Stimulated activated CD4-positive, alpha-beta T cell treated with anti-CD3 and anti-CD28 coated beads, Interleukin-2, amount 100 ng/mL, for 4 hours (primary cell): ENCODE measurements around the gene PRR22.

Experiments
- DNase-seq: peaks from one replicate; pipeline ENCODE4 v3.0.0-alpha.2; 2020; ENCODE audit warnings: low read depth

PRR22 gene

GRCh38 chr19:5784581-5785147 is at the start of gene PRR22:
PRR22 (minus strand) TSS chr19:5784746; CDS start chr19:5784660, 86 bp downstream.
- no peak for DNase-seq

DNA sequence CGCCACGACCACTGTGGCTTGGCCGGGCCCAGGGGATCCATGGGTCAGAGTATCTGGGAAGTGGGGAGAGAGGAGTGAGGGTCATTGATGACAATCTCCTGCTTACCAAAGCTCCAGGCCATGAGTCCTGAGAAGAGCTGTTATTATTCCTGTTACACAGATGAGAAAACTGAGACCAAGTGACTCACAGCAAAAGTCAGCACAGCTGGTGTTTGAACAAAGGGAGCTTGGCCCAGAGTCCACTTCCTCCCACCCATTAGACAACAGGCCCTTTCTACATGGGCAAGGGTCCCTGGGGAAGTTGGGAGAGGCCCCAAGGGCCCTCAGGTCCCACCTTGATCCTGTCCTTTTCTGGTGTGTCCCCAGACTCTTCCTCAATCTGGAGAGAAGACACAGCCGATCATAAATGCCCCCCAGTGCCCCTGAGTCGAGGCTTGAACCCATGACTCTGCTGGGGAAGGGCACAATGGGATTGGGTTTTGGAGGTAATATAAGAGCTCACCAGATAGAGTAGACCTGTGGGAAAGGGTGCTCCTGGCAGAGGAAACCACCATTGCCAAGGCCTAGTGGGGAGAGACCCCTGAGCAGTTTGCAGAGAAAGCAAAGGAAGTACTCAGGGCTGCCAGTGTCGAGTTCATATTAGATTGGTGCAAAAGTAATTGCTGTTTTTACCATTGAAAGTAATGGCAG is 48.1 kb upstream of the PRR22 start:
- DNase-seq: no peak

- no peak for DNase-seq
Observed at GRCh38 chr19:5832061-5832460, 47.5 kb upstream of the PRR22 start.

DNA sequence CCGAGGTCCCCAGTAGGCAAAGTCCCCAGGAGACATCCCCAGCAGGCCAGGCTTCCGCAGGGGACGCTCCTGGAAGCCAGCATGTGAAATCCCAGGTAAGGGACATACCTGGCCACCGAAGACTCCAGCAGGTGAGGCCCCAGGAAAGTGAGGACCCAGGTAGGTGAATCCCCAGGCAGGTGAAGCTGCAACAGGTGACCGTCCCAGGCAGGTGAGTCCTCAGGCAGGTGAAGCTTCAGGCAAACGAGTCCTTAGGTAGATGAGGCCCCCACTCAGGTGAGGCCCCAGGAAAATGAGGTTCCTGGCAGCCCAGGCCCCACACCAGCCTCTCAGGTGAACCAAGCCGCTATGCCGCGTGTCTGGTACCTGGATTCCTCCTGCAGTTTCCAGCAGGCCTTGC is 46.6 kb upstream of the PRR22 start:
- DNase-seq: no peak

- DNase-seq: no peak
Observed at GRCh38 chr19:5829567-5830310, 45.2 kb upstream of the PRR22 start.

GRCh38 chr19:5828661-5829566 is 44.4 kb upstream of the PRR22 start:
- DNase-seq: no peak

DNA sequence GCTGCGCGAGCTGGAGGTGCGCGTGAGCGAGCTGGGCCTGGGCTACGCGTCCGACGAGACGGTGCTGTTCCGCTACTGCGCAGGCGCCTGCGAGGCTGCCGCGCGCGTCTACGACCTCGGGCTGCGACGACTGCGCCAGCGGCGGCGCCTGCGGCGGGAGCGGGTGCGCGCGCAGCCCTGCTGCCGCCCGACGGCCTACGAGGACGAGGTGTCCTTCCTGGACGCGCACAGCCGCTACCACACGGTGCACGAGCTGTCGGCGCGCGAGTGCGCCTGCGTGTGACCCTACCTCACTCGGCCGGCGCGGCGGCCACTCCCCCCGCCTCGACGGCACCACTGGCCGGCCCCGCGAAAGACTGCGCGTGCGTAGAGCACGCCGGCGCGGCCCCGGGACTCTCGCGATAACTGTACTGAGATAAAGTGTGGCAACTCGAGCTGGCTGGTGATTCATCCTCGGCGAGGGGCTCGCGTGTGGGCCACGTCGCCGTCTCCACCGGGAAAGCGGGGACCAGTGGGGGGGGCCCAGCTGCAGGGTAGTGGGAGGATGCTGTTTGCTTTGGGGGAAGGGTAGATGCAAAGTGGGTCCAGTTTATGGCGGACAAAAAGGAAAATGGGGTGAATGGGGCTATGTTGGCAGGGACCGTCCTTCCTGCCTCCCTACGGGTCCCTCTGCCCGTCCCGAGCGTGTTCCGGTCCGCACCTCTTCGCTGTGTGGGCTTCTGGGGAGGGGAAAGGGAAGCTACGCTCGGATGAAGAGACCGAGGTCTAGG is 43.5 kb upstream of the PRR22 start:
- DNase-seq: peak; percentile 90

GRCh38 chr19:5827342-5827890 is 42.9 kb upstream of the PRR22 start:
- no peak for DNase-seq

DNA sequence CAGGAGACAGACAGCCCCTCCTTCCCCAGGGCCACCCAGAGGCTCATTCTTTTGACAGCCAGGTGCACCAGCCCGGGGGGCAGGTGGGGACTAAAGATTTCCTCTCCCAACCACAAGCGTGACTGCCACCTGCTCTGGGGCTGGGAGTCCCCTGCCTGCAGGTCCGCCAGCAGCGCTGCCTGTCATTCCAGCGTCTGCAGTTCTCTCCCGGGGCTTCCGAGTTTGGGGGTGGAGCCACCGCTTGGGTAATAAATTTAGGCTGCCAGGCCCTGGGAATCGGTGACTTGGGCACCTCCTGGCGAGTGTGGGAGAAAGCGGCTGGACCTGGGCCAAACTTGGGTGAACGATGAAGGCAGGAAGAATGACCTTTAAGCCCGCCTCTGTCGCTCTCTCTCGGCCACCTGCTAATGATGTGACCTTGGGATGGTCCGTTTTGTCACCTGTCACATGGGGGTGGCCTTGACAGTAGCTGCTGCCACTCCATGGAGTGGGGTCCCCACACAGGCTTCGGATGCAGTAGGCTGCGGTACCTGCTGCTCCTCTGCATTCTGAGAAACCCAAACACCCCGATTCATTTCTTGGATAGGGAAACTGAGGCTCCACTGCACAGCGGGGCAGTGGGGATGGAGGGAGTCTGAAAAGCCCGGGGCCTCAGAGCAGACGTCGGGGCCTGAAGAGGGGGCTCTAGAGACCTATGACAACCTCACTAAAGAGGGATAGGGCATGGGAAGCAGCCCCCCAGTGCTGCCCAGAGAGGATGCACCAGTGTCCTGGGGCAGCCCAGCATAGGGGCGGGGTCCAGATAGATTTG is 42.2 kb upstream of the PRR22 start:
- no peak for DNase-seq

GRCh38 chr19:5825178-5825577 is 40.6 kb upstream of the PRR22 start:
- no peak for DNase-seq

- no peak for DNase-seq
Observed at GRCh38 chr19:5824751-5825150, 40.2 kb upstream of the PRR22 start.

GRCh38 chr19:5823579-5824281 is 39.2 kb upstream of the PRR22 start:
- no peak for DNase-seq

GRCh38 chr19:5822181-5822844 is 37.8 kb upstream of the PRR22 start:
- DNase-seq: no peak

DNA sequence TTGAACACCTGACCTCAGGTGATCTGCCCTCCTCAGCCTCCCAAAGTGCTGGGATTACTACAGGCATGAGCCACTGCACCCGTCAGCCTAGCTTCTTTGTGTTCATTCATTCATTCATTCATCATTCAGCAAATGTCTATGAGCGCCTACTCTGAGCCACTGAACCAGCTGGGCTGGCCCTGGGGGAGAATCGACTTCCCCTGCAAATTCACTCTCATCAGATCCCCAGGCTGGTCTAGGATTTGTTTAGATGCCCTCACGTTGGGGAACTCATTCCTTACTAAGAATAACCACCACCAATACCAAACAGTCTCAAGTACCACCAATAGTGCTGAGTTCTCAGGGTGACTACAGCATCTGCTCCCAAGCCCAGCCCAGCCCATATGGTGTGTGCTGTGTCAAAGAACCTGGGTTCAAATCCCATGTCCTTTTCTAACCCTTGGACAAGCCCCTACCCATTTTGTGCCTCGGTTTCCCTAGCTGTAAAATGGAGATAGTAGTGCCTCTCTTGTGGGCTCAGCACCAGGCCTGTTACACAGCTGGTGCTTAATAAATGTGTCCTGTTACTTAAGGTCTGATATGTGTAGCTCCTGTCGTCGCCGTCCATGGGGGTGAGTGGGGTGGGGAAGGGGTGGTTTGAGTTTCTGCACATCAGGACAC is 37.1 kb upstream of the PRR22 start:
- DNase-seq: no peak

DNA sequence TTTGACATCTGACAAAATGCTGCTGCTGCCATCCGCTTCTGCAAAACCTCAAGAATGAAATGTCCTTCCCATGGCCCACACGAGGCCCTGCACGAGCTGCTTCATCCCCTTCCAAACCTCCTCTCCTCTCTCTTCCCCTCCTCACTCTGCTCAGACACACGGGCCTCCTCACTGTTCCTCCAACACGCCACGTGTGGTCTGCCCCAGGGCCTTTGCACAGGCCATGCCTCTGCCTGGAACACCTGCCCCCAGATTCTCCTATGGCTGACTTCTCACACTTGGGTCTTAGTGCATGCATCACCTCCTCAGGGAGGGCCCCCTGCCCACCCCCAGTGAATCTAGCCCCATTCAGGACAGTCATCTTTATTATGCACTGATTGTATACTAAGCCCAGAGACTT is 36.2 kb upstream of the PRR22 start:
- no peak for DNase-seq

- DNase-seq: no peak
Observed at GRCh38 chr19:5818594-5818993, 34.0 kb upstream of the PRR22 start.

DNA sequence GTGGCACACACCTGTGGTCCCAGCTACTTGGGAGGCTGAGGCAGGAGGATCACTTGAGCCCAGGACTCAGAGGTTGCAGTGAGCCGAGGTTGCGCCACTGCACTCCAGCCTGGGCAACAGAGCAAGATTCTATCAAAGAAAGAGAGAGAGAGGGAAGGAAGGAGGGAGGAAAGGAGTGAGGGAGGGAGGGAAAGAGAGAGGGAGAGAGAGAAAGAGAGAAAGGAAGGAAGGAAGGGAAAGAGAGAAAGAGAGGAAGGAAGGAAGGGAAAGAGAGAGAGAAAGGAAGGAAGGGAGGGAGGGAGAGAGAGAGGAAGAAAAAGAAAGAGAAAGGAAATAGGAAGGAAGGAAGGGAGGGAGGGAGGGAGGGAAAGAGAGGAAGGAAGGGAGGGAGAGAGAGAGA is 32.7 kb upstream of the PRR22 start:
- no peak for DNase-seq

DNA sequence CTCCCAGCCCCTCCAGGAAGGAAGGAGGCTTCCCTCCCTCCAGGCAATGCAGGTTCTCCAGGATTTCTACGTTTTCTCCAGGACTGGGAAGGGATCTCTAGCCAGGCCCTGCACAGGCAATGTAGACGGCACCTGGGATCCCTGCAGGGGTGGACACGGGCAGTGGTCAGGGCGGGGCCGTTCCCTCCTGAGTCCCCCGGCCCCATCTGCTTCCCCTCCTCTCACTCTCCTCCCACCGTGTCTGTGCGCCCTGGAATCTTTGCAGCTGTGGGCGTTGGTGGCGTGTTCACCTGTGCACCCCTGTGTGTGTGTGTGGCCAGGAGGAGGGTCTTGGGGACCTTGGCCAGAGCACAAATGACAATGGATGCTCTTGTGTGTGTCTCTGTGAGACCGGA is 30.3 kb upstream of the PRR22 start:
- DNase-seq: no peak
